ENCODE measurements around the gene TMEM132E.

Gene TMEM132E

DNA sequence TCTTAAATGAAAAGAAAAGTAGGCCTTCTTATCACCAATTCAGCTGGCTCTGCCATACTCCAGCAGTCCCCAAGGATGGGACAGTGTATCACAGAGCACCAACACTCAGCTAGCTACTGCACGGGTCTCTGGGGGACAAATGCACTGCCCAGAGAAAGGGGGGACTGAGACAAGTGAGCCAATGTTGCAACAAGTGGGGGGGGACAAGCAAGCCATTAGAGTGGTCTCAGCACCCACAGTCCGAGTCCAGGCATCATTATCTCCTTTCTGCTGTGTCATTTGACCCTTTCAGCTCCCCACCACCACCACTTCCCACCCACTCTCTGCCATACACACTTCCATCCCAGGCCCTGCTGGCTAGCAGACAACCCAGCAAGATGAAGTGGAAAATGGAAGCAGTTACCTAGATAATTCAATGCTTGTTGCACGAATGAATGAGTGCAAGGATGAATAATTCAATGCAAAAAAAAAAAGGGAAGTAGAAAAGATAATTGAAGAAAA is 7.0 kb downstream of the TMEM132E start (continued):
- TF ChIP-seq, protein P1, sequence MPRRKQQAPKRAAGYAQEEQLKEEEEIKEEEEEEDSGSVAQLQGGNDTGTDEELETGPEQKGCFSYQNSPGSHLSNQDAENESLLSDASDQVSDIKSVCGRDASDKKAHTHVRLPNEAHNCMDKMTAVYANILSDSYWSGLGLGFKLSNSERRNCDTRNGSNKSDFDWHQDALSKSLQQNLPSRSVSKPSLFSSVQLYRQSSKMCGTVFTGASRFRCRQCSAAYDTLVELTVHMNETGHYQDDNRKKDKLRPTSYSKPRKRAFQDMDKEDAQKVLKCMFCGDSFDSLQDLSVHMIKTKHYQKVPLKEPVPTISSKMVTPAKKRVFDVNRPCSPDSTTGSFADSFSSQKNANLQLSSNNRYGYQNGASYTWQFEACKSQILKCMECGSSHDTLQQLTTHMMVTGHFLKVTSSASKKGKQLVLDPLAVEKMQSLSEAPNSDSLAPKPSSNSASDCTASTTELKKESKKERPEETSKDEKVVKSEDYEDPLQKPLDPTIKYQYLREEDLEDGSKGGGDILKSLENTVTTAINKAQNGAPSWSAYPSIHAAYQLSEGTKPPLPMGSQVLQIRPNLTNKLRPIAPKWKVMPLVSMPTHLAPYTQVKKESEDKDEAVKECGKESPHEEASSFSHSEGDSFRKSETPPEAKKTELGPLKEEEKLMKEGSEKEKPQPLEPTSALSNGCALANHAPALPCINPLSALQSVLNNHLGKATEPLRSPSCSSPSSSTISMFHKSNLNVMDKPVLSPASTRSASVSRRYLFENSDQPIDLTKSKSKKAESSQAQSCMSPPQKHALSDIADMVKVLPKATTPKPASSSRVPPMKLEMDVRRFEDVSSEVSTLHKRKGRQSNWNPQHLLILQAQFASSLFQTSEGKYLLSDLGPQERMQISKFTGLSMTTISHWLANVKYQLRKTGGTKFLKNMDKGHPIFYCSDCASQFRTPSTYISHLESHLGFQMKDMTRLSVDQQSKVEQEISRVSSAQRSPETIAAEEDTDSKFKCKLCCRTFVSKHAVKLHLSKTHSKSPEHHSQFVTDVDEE (CRISPR knock-in tag; IDR thresholded peaks at IDR 0.05) = no peak
- TF ChIP-seq TOX (CRISPR knock-in tag; IDR thresholded peaks at IDR 0.05; ENCODE audit: borderline replicate concordance) (no peak), ISL1 (CRISPR knock-in tag; IDR thresholded peaks at IDR 0.05) (no peak), GLIS3 (CRISPR knock-in tag; IDR thresholded peaks at IDR 0.05) (no peak)

DNA sequence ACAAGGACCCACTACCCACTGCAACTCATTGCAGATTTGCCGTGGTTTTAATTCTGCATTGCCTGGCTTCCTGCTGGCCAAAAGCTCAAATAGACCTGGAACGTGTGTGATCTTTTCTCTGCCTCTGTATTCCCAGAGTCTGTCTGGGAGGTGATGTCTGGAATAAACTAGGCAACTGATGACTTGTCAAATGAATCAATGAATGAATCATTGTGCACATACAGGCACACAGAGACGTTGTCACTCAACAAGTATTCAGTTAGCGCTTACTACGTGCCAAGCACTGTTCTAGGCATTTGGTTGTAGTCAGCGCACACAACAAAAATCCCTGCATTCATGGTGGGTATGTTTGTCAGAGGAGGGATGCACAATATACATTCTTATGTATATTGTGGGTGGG is 8.9 kb downstream of the TMEM132E start:
- no peak for TF ChIP-seq ZFP30 (CRISPR knock-in tag; IDR thresholded peaks at IDR 0.05)
- TF ChIP-seq, protein P2, sequence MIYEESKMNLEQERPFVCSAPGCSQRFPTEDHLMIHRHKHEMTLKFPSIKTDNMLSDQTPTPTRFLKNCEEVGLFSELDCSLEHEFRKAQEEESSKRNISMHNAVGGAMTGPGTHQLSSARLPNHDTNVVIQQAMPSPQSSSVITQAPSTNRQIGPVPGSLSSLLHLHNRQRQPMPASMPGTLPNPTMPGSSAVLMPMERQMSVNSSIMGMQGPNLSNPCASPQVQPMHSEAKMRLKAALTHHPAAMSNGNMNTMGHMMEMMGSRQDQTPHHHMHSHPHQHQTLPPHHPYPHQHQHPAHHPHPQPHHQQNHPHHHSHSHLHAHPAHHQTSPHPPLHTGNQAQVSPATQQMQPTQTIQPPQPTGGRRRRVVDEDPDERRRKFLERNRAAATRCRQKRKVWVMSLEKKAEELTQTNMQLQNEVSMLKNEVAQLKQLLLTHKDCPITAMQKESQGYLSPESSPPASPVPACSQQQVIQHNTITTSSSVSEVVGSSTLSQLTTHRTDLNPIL (CRISPR knock-in tag; IDR thresholded peaks at IDR 0.05; ENCODE audit: low read depth) = no peak
- no peak for TF ChIP-seq RARB (CRISPR knock-in tag; IDR thresholded peaks at IDR 0.05)
- TF ChIP-seq GLIS3 (CRISPR knock-in tag; IDR thresholded peaks at IDR 0.05) = no peak
- TF ChIP-seq PPARA (CRISPR knock-in tag; IDR thresholded peaks at IDR 0.05; ENCODE audit: borderline replicate concordance) = no peak
- no peak for TF ChIP-seq ARNTL (CRISPR knock-in tag; IDR thresholded peaks at IDR 0.05; ENCODE audit: borderline replicate concordance, low read depth)
- TF ChIP-seq ZNF8 (CRISPR knock-in tag; IDR thresholded peaks at IDR 0.05) = no peak
- TF ChIP-seq, protein P3, sequence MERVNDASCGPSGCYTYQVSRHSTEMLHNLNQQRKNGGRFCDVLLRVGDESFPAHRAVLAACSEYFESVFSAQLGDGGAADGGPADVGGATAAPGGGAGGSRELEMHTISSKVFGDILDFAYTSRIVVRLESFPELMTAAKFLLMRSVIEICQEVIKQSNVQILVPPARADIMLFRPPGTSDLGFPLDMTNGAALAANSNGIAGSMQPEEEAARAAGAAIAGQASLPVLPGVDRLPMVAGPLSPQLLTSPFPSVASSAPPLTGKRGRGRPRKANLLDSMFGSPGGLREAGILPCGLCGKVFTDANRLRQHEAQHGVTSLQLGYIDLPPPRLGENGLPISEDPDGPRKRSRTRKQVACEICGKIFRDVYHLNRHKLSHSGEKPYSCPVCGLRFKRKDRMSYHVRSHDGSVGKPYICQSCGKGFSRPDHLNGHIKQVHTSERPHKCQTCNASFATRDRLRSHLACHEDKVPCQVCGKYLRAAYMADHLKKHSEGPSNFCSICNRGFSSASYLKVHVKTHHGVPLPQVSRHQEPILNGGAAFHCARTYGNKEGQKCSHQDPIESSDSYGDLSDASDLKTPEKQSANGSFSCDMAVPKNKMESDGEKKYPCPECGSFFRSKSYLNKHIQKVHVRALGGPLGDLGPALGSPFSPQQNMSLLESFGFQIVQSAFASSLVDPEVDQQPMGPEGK (CRISPR knock-in tag; IDR thresholded peaks at IDR 0.05; ENCODE audit: borderline replicate concordance) = no peak
- TF ChIP-seq ISL1 (CRISPR knock-in tag; IDR thresholded peaks at IDR 0.05) = no peak
- TF ChIP-seq TOX (CRISPR knock-in tag; IDR thresholded peaks at IDR 0.05; ENCODE audit: borderline replicate concordance) = no peak
- no peak for TF ChIP-seq BACH2 (CRISPR knock-in tag; IDR thresholded peaks at IDR 0.05; ENCODE audit: borderline replicate concordance)
- TF ChIP-seq, protein P4, sequence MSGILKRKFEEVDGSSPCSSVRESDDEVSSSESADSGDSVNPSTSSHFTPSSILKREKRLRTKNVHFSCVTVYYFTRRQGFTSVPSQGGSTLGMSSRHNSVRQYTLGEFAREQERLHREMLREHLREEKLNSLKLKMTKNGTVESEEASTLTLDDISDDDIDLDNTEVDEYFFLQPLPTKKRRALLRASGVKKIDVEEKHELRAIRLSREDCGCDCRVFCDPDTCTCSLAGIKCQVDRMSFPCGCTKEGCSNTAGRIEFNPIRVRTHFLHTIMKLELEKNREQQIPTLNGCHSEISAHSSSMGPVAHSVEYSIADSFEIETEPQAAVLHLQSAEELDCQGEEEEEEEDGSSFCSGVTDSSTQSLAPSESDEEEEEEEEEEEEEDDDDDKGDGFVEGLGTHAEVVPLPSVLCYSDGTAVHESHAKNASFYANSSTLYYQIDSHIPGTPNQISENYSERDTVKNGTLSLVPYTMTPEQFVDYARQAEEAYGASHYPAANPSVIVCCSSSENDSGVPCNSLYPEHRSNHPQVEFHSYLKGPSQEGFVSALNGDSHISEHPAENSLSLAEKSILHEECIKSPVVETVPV (CRISPR knock-in tag; IDR thresholded peaks at IDR 0.05) = no peak
- no peak for TF ChIP-seq TCF4 (CRISPR knock-in tag; IDR thresholded peaks at IDR 0.05; ENCODE audit: borderline replicate concordance)
- TF ChIP-seq ZNF70 (CRISPR knock-in tag; IDR thresholded peaks at IDR 0.05) = no peak
- TF ChIP-seq ESRRG (CRISPR knock-in tag; IDR thresholded peaks at IDR 0.05) = no peak
- TF ChIP-seq ZFP3 (CRISPR knock-in tag; IDR thresholded peaks at IDR 0.05) = no peak
- ATAC-seq = no peak

DNA sequence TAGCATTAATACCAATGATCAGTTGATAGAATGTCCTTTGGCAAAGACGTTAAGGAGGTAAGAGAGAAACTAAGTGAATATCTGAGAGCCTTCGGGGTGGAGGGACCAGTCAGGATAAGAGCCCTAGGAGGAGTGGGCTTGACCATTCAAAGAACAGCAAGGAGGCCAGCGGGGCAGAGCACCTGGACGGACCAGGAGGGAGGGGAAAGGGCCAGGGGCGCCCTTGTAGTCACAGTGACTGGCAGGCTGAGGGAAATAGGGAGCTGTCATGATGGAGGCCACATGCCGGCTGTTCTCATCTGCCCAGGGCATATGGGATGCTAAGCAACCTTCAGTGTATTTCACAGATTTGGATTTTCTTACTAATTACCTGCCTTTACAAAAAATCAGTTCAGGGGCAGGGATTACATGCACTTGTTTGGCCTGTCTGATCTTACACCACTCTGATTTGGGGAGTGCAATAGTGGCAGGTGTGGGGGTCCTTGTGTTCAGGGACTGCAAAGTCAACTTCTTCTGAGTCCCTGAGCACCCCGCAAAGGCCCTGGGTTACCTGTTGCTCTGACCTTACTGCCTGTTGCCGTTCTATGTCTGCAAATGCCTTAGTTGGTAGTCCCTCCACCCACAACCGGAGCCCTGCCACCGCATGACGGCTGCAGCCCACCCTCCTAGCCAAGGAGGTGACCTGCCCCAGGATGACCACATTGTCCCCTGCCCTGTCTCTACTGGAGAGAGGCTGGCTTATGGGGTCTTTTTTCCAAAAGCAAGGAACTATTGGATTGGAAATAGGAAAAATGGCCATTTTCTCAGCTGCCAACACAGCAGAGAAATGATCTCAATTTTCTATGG is 10.0 kb downstream of the TMEM132E start:
- ATAC-seq = no peak

DNA sequence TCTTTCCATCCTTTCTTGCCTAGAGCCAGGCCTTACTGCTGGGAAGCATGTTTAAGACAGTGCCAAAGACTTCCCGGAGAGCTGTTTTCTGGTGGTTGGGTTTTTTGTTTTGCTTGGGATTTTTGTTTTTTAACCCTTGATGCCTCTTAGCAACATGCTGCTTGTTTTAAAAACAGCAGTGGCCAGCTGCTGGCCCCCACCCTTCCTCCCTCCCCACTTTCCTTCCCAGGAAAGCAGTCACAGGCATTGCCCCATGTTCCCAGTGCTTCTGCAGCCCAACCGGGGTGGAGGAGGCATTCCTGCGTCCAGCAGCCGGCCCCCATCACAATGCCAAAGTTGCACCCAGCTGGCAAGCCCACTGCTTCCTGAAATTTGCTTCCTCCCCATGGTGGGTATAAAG is 12.6 kb downstream of the TMEM132E start:
- ATAC-seq = no peak
- TF ChIP-seq ZC3H10 (CRISPR knock-in tag; IDR thresholded peaks at IDR 0.05) (no peak), TCF4 (CRISPR knock-in tag; IDR thresholded peaks at IDR 0.05; ENCODE audit: borderline replicate concordance) (no peak), ZFP3 (CRISPR knock-in tag; IDR thresholded peaks at IDR 0.05) (no peak), RARB (CRISPR knock-in tag; IDR thresholded peaks at IDR 0.05) (no peak)

More for the DNA sequence above, 10.0 kb downstream of the TMEM132E start:
- TF ChIP-seq TOX (CRISPR knock-in tag; IDR thresholded peaks at IDR 0.05; ENCODE audit: borderline replicate concordance) (no peak), ZNF565 (CRISPR knock-in tag; conservative IDR thresholded peaks at IDR 0.05; ENCODE audit: low read depth) (no peak), ZFP3 (CRISPR knock-in tag; IDR thresholded peaks at IDR 0.05) (no peak), SNAI2 (CRISPR knock-in tag; IDR thresholded peaks at IDR 0.05) (no peak), TCF4 (CRISPR knock-in tag; IDR thresholded peaks at IDR 0.05; ENCODE audit: borderline replicate concordance) (no peak), ARNTL (CRISPR knock-in tag; IDR thresholded peaks at IDR 0.05; ENCODE audit: borderline replicate concordance, low read depth) (no peak), ESRRG (CRISPR knock-in tag; IDR thresholded peaks at IDR 0.05) (no peak), ZNF70 (CRISPR knock-in tag; IDR thresholded peaks at IDR 0.05) (no peak), ZFP30 (CRISPR knock-in tag; IDR thresholded peaks at IDR 0.05) (no peak)

Data from SK-N-SH treated with all-trans-retinoic acid at 6 μM for 48 hours (cell line).